GM15510 (cell line): ENCODE results near the gene AMN1.

Experiments
- POLR2A ChIP-seq: IDR thresholded peaks from 3 replicates; pipeline ENCODE4 v1.6.1; 2011; ENCODE audit warnings: borderline replicate concordance; ENCODE audit not compliant: insufficient read length; ENCODE audit errors: extremely low read depth

Gene AMN1

GRCh38 chr12:31740628-31741027 is 11.8 kb upstream of the AMN1 start:
- no peak for TF ChIP-seq POLR2A

- no peak for TF ChIP-seq POLR2A
Observed at GRCh38 chr12:31737763-31738162, 8.9 kb upstream of the AMN1 start.

- TF ChIP-seq POLR2A, result no peak
Observed at GRCh38 chr12:31737345-31737744, 8.5 kb upstream of the AMN1 start.

GRCh38 chr12:31736472-31736871 is 7.7 kb upstream of the AMN1 start:
- no peak for TF ChIP-seq POLR2A

GRCh38 chr12:31732926-31733548 is 4.2 kb upstream of the AMN1 start:
- TF ChIP-seq POLR2A, result no peak

GRCh38 chr12:31729705-31730104 is 884 bp upstream of the AMN1 start:
- TF ChIP-seq POLR2A, result no peak

GRCh38 chr12:31728289-31728916 is 418 bp downstream of the AMN1 start:
- TF ChIP-seq POLR2A, result peak; percentile 73

- TF ChIP-seq POLR2A, result no peak
Observed at GRCh38 chr12:31727192-31727591, 1.6 kb downstream of the AMN1 start.

- no peak for TF ChIP-seq POLR2A
Observed at GRCh38 chr12:31726575-31726974, 2.2 kb downstream of the AMN1 start.

- TF ChIP-seq POLR2A, result no peak
Observed at GRCh38 chr12:31724557-31724956, 4.3 kb downstream of the AMN1 start.

- no peak for TF ChIP-seq POLR2A
Observed at GRCh38 chr12:31722580-31722979, 6.2 kb downstream of the AMN1 start.

GRCh38 chr12:31715283-31715825 is 13.5 kb downstream of the AMN1 start:
- no peak for TF ChIP-seq POLR2A

- TF ChIP-seq POLR2A, result no peak
Observed at GRCh38 chr12:31714406-31715271, 14.2 kb downstream of the AMN1 start.

- no peak for TF ChIP-seq POLR2A
Observed at GRCh38 chr12:31712877-31713276, 15.9 kb downstream of the AMN1 start.
